ENCODE measurements around the gene ATM. TPM values are rescaled to one million over a fixed set of nuclear protein-coding genes. Genes with fewer than 3 reads are reported as not detected.
"Not testable (repeated sequence)": the region's sequence is repeated elsewhere in the genome, so short reads cannot be mapped to it uniquely, and the experiment has no call there.

The ATM gene
- total and polyA plus RNA-seq, 8 donors = 3.1 to 518 (median 117) TPM

DNA sequence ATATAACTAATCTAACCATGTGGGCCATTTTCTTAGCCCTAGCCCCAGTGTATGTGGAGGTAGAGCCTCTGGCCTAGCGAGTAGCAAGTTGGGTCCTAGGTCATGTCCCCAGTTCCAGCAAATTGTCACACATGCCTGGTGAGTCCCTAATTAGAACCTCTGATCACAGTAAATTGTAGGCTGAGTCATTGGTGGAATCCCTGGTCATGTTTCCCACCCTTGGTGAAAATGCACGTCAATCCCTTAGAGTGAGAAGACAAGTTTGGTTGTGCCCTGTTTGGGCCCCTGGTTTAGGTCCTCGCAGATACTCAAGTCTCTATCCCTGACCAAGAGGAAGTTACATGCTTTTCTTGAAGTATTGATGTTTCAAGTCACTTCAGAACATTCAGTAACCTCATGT lies 46.7 kb downstream of the ATM start:
- no peak for DNase-seq
- Histone ChIP-seq H3K4me3 (no peak overlapping the region), H3K36me3 (peaks cover 10 to 71% (median 68%) of the 10 kb centered on the region in 4 donors), H3K27me3 (no peaks in the 10 kb centered on the region), H3K4me1 (no peaks in the 10 kb centered on the region), H3K27ac (no peak overlapping the region), H3K9me3 (peaks cover 0 to 13% (median 2%) of the 10 kb centered on the region in 4 donors)
- intact Hi-C loops (cut with DNase I; ENCODE audit: low total_unique reads) = no loop called here
- 88 to 94% (median 92%) methylated on average over 3 of the region's 3 CpGs for WGBS, 5 donors
- TF ChIP-seq POLR2A (IDR thresholded peaks at IDR 0.05) (no peak), POLR2AphosphoS5 (IDR thresholded peaks at IDR 0.05) (no peak), EP300 (IDR thresholded peaks at IDR 0.05) (no peak)
- TF ChIP-seq, protein P1, sequence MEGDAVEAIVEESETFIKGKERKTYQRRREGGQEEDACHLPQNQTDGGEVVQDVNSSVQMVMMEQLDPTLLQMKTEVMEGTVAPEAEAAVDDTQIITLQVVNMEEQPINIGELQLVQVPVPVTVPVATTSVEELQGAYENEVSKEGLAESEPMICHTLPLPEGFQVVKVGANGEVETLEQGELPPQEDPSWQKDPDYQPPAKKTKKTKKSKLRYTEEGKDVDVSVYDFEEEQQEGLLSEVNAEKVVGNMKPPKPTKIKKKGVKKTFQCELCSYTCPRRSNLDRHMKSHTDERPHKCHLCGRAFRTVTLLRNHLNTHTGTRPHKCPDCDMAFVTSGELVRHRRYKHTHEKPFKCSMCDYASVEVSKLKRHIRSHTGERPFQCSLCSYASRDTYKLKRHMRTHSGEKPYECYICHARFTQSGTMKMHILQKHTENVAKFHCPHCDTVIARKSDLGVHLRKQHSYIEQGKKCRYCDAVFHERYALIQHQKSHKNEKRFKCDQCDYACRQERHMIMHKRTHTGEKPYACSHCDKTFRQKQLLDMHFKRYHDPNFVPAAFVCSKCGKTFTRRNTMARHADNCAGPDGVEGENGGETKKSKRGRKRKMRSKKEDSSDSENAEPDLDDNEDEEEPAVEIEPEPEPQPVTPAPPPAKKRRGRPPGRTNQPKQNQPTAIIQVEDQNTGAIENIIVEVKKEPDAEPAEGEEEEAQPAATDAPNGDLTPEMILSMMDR (IDR thresholded peaks at IDR 0.05) = no peak

DNA sequence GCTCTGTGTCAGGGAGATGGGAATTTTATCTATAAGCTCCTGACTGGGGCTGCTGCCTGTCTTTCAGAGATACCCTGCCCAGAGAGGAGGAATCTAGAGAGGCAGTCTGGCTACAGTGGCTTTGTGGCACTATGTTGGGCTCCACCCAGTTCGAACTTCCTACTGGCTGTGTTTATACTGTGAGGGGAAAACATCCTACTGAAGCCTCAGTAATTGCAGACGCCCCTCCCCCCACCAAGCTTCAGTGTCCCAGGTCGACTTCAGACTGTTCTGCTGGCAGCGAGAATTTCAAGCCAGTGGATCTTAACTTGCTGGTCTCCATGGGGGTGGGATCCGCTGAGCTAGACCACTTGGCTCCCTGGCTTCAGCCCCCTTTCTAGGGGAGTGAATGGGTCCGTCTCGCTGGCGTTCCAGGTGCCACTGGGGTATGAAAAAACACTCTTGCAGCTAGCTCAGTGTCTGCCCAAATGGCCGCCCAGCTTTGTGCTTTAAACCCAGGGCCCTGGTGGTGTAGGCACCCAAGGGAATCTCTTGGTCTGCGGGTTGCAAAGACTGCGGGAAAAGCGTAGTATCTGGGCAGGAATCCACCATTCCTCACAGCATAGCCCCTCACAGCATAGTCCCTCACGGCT lies 54.2 kb downstream of the ATM start:
- peaks cover 0 to 21% (median 2%) of the 10 kb centered on the region in 4 donors for H3K9me3 ChIP-seq
- H3K4me3 ChIP-seq; DNase-seq; H3K27me3 ChIP-seq; H3K27ac ChIP-seq; intact Hi-C loops (cut with DNase I; ENCODE audit: low total_unique reads): not testable (repeated sequence)
- H3K36me3 ChIP-seq = peaks cover 27 to 98% (median 67%) of the 10 kb centered on the region in 4 donors
- 87 to 96% (median 90%) methylated on average over 10 to 13 of the region's 13 CpGs for WGBS, 5 donors
- H3K4me1 ChIP-seq = peaks cover 0 to 19% (median 8%) of the 10 kb centered on the region in 4 donors

DNA sequence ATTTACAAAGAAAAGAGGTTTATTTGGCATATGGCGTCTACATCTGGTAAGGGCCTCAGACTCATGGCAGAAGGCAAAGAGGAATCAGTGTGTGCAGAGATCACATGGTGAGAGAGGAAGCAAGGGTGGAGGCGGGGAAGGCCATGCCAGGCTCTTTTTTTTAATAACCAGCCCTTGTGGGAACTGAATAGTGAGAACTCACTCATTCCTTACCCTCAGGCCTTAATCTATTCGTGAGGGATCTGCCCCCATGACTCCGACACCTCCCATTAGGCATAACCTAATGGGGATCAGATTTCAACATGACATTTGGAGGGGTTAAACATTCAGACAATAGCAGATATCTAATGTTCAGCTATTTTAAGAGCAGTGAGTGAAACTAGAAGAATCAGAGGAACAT lies 55.7 kb downstream of the ATM start:
- Histone ChIP-seq H3K27me3 (no peaks in the 10 kb centered on the region), H3K9me3 (peaks cover 0 to 18% (median 2%) of the 10 kb centered on the region in 4 donors), H3K36me3 (peaks cover 25 to 98% (median 67%) of the 10 kb centered on the region in 4 donors), H3K27ac (peak overlapping the region in 4 of 5 donors; percentile 3 to 65 (median 46)), H3K4me3 (no peak overlapping the region), H3K4me1 (peaks cover 0 to 19% (median 8%) of the 10 kb centered on the region in 4 donors)
- intact Hi-C loops (cut with DNase I; ENCODE audit: low total_unique reads) = no loop called here
- peak in 1 of 2 donors; percentile 14 for DNase-seq
- WGBS, 5 donors = 44 to 61% (median 59%) methylated on average over 4 of the region's 4 CpGs
- TF ChIP-seq EP300 (IDR thresholded peaks at IDR 0.05) = no peak
- TF ChIP-seq, protein P1 (IDR thresholded peaks at IDR 0.05) = no peak
- TF ChIP-seq POLR2AphosphoS5 (IDR thresholded peaks at IDR 0.05) = no peak
- no peak for TF ChIP-seq POLR2A (IDR thresholded peaks at IDR 0.05)

DNA sequence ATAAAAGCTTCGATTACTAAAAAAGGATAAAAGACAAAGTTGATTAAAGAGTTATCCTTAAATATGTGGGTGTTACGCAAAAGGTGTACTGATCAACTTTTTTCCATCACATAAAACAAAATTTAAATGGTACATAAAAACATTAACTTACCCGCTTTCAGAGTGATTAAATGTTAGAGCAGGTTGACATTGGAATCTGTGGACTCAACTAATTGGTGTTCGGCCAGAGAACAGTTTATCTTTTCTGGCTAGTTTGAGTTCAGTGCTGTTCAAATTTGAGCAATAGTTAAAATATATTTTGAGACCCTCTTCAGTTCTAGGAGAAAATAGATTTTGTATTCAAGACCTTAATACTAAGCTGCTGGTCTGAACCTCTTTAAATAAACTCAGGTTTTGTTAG lies 56.1 kb downstream of the ATM start:
- TF ChIP-seq POLR2AphosphoS5 (IDR thresholded peaks at IDR 0.05) (no peak), EP300 (IDR thresholded peaks at IDR 0.05) (no peak), POLR2A (IDR thresholded peaks at IDR 0.05) (no peak)
- TF ChIP-seq, protein P1 (IDR thresholded peaks at IDR 0.05) = no peak
- peaks cover 0 to 19% (median 8%) of the 10 kb centered on the region in 4 donors for H3K4me1 ChIP-seq
- peak overlapping the region in 3 of 5 donors; percentile 3 to 57 (median 34) for H3K27ac ChIP-seq
- WGBS, 5 donors = 38 to 67% (median 47%) methylated on average over 4 of the region's 4 CpGs
- no peak overlapping the region for H3K4me3 ChIP-seq
- peaks cover 0 to 14% (median 2%) of the 10 kb centered on the region in 4 donors for H3K9me3 ChIP-seq
- intact Hi-C loops (cut with DNase I; ENCODE audit: low total_unique reads) = no loop called here
- H3K36me3 ChIP-seq = peaks cover 21 to 98% (median 65%) of the 10 kb centered on the region in 4 donors
- no peak for DNase-seq
- no peaks in the 10 kb centered on the region for H3K27me3 ChIP-seq

DNA sequence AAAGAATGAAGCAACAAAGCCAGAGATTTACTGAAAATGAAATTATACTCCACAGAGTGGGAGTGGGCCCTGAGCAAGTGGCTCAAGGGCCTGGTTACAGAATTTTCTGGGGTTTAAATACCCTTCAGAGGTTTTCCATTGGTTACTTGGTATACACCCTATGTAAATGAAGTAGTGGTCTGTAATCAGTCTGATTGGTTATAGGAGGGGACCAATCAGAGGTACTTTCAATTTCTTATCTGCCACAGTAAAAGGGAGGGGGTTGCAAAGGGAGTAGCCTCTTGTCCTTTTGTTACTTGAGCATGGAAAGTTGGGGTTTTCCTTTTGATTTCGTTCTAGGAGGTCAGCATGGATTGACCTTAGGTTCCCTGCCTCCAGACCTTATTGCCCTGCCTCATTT lies 63.5 kb downstream of the ATM start:
- Histone ChIP-seq H3K27ac (no peak overlapping the region), H3K4me1 (no peaks in the 10 kb centered on the region), H3K4me3 (no peak overlapping the region), H3K9me3 (no peaks in the 10 kb centered on the region), H3K27me3 (no peaks in the 10 kb centered on the region), H3K36me3 (peaks cover 12 to 100% (median 92%) of the 10 kb centered on the region in 4 donors)
- intact Hi-C loops (cut with DNase I; ENCODE audit: low total_unique reads) = no loop called here
- no peak for DNase-seq
- TF ChIP-seq POLR2AphosphoS5 (IDR thresholded peaks at IDR 0.05) = no peak
- 81 to 97% (median 93%) methylated on average over 1 of the region's 1 CpG for WGBS, 5 donors
